Measurements from ENCODE around the gene BBX. TPM values are rescaled to one million over a fixed set of nuclear protein-coding genes. Genes with fewer than 3 reads are reported as not detected.

BBX gene
- total RNA-seq, 2 donors from 2014 or later, result 94.7 to 226 TPM

DNA sequence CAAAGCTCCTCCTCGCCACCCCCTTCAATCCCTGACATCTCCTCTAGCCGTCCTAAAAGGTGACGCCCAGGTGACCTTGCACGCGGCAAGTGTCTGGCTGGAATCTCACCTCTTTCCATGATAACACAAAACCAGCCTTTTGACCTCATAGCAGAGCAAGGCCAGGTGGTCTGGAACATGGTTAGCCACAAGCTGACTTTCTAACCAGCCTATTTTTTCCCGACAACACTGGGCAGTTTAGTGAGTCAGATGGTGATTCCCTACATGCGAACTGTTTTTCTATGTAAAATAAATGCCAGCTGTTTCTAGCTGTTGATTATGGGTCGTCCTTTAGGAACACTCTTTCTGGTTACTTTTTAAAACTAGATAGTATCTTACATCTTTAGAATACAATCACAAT lies 325.0 kb downstream of the BBX start:
- no peak overlapping the region for H3K4me3 ChIP-seq

DNA sequence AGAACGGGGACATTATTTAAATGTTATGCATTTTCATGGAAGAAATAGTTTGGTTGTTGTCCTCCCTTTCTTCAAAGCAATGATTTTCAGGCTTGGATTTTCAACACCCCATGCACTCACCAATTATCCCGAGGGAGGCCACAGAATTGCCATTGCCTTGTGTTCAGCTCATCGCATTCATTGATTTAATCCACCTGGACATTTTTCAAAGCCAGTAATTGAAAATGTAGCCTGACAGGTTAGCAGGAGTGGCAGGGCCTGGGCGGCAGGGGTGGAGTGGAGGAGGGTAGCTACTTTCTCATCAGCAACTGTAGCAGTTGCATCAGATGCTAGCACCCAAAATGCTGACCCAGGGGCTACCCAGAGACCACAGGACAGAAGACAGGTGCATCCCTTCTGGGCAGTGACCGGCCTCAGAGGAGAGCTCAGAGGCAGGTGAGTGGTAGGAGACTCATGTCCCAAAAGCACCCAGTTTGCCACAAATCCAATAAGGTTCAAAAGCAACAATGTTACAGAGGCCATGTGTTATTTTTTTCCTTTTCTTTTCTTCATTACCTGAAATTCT lies 325.7 kb downstream of the BBX start:
- Histone ChIP-seq H3K9me3 (no peaks in the 10 kb centered on the region), H3K4me1 (replicated peaks) (no peaks in the 10 kb centered on the region), H3K27ac (no peak overlapping the region), H3K4me3 (no peak overlapping the region), H3K27me3 (replicated peaks; ENCODE audit: insufficient read depth) (no peaks in the 10 kb centered on the region), H3K36me3 (no peaks in the 10 kb centered on the region)
- WGBS, result 69% methylated on average over 5 of the region's 5 CpGs
- TF ChIP-seq POLR2AphosphoS5 (IDR thresholded peaks at IDR 0.05) (no peak), POLR2A (IDR thresholded peaks at IDR 0.05) (no peak)
- TF ChIP-seq, protein P1, sequence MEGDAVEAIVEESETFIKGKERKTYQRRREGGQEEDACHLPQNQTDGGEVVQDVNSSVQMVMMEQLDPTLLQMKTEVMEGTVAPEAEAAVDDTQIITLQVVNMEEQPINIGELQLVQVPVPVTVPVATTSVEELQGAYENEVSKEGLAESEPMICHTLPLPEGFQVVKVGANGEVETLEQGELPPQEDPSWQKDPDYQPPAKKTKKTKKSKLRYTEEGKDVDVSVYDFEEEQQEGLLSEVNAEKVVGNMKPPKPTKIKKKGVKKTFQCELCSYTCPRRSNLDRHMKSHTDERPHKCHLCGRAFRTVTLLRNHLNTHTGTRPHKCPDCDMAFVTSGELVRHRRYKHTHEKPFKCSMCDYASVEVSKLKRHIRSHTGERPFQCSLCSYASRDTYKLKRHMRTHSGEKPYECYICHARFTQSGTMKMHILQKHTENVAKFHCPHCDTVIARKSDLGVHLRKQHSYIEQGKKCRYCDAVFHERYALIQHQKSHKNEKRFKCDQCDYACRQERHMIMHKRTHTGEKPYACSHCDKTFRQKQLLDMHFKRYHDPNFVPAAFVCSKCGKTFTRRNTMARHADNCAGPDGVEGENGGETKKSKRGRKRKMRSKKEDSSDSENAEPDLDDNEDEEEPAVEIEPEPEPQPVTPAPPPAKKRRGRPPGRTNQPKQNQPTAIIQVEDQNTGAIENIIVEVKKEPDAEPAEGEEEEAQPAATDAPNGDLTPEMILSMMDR (IDR thresholded peaks at IDR 0.05), result no peak
- intact Hi-C loops (cut with DNase I), result no loop called here
- DNase-seq (ENCODE audit: low spot score), result no peak

More for the DNA sequence above, 325.0 kb downstream of the BBX start:
- Histone ChIP-seq H3K27ac (no peak overlapping the region), H3K27me3 (replicated peaks; ENCODE audit: insufficient read depth) (no peaks in the 10 kb centered on the region), H3K36me3 (no peaks in the 10 kb centered on the region), H3K4me1 (replicated peaks) (no peaks in the 10 kb centered on the region), H3K9me3 (no peaks in the 10 kb centered on the region)
- no peak for DNase-seq (ENCODE audit: low spot score)
- 93% methylated on average over 8 of the region's 8 CpGs for WGBS
- intact Hi-C loops (cut with DNase I), result no loop called here
- TF ChIP-seq POLR2AphosphoS5 (IDR thresholded peaks at IDR 0.05), result no peak
- TF ChIP-seq POLR2A (IDR thresholded peaks at IDR 0.05), result no peak
- TF ChIP-seq, protein P1 (IDR thresholded peaks at IDR 0.05), result no peak

DNA sequence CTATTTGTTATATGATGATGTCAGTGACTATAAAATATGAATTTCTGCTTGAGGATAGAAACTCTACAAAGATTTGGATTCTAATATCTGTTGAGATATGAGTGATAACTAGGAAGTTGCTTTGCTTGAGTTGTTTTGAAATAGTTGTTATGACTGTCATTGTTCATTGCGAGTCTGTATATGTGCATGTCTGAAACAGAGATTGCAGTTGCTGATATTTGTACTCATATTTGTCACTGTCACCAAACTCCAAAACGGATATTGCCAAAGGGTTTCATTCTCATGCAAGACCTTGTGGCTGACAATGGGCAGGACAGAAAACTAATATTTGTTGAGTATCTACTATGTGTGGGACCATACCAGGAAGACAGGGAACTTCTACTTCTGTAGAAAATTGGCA lies 327.9 kb downstream of the BBX start:
- no peak overlapping the region for H3K27ac ChIP-seq
- no peak overlapping the region for H3K4me3 ChIP-seq
- intact Hi-C loops (cut with DNase I), result no loop called here
- H3K9me3 ChIP-seq, result no peaks in the 10 kb centered on the region
- no peaks in the 10 kb centered on the region for H3K4me1 ChIP-seq (replicated peaks)
- no peaks in the 10 kb centered on the region for H3K36me3 ChIP-seq
- 79% methylated on average over 2 of the region's 2 CpGs for WGBS
- DNase-seq (ENCODE audit: low spot score), result no peak
- H3K27me3 ChIP-seq (replicated peaks; ENCODE audit: insufficient read depth), result no peaks in the 10 kb centered on the region
- TF ChIP-seq, protein P1 (IDR thresholded peaks at IDR 0.05), result no peak
- TF ChIP-seq POLR2AphosphoS5 (IDR thresholded peaks at IDR 0.05) (no peak), POLR2A (IDR thresholded peaks at IDR 0.05) (no peak)

DNA sequence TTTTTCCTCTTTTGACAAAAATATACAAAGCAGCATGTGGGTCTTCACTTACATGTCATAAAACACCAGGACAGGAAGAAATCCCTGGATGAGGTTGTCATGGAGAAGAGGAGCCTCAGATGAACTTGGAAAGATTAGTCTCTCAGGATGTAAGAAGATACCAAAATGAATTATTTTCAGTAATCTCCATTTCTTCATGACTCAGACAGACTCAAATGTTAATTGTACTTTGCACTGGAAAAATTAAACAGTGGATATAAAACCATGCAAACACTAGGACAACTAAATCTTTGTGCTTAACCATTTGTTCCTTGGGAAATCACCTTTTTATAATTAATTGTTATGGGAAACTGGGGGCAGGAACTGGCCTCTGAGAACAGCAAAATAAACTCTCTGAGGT lies 331.1 kb downstream of the BBX start:
- Histone ChIP-seq H3K9me3 (no peaks in the 10 kb centered on the region), H3K36me3 (no peaks in the 10 kb centered on the region), H3K27ac (no peak overlapping the region), H3K4me1 (replicated peaks) (no peaks in the 10 kb centered on the region), H3K4me3 (no peak overlapping the region), H3K27me3 (replicated peaks; ENCODE audit: insufficient read depth) (no peaks in the 10 kb centered on the region)
- no peak for TF ChIP-seq POLR2AphosphoS5 (IDR thresholded peaks at IDR 0.05)
- TF ChIP-seq, protein P1 (IDR thresholded peaks at IDR 0.05), result no peak
- no peak for TF ChIP-seq POLR2A (IDR thresholded peaks at IDR 0.05)
- intact Hi-C loops (cut with DNase I), result no loop called here
- no peak for DNase-seq (ENCODE audit: low spot score)

DNA sequence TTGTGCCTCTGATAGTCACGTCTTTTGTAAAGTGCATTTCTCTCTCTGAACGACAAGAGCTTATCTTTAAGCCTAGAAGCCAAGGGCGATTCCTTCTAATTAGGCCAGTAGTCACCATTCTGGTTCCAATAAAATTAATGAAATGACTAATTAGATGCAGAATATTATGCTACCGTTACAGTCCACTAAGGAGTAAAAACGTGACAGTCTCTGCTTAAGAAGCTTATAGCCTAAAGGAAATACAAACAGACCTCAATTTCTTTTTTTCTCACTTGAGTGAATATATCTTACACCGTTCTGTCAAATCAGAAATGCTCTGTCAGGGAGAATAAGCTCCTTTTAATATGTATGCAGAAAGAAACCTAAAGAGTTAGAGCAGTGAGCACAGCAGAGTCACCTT lies 332.0 kb downstream of the BBX start:
- H3K36me3 ChIP-seq, result no peaks in the 10 kb centered on the region
- intact Hi-C loops (cut with DNase I), result no loop called here
- H3K4me1 ChIP-seq (replicated peaks), result no peaks in the 10 kb centered on the region
- no peak overlapping the region for H3K27ac ChIP-seq
- H3K9me3 ChIP-seq, result no peaks in the 10 kb centered on the region
- no peaks in the 10 kb centered on the region for H3K27me3 ChIP-seq (replicated peaks; ENCODE audit: insufficient read depth)
- TF ChIP-seq POLR2AphosphoS5 (IDR thresholded peaks at IDR 0.05) (no peak), POLR2A (IDR thresholded peaks at IDR 0.05) (no peak)
- TF ChIP-seq, protein P1 (IDR thresholded peaks at IDR 0.05), result no peak
- no peak for DNase-seq (ENCODE audit: low spot score)
- 88% methylated on average over 6 of the region's 6 CpGs for WGBS
- H3K4me3 ChIP-seq, result no peak overlapping the region
